EL (cell line): ENCODE data around the gene CLPSL1.
A peak's percentile ranks its signal among the peaks of the same experiment; 100 is the strongest.
"Not testable (repeated sequence)": the region's sequence is repeated elsewhere in the genome, so short reads cannot be mapped to it uniquely, and the experiment has no call there.

Experiments
- DNase-seq: peaks from one replicate; pipeline ENCODE4 v3.0.0-alpha.2; 2016

The CLPSL1 gene, protein sequence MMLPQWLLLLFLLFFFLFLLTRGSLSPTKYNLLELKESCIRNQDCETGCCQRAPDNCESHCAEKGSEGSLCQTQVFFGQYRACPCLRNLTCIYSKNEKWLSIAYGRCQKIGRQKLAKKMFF

DNA sequence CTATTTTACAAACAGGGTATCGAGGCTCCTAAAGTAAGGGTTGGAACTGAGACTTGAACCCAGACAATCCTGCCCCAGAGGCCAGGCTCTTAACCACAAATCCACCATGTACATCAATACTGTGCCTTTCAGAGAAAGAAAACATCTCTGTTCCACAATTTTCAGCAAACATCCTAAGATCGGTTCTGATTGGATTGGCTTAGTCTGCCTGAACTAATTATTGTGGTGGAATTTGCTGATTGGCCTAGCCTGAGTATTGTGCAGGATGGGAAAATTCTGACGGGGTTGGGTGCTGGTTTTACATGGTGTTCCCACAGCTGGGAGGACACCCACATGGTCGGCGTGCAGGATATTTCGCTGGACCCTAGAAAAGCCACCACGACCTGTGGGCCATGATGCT lies at the start of gene CLPSL1:
Gene CLPSL1, plus strand, starts transcription at position 301 of the 400 bp plus-strand sequence. Its CDS starts 92 bp downstream, at position 393.
- no peak for DNase-seq

DNA sequence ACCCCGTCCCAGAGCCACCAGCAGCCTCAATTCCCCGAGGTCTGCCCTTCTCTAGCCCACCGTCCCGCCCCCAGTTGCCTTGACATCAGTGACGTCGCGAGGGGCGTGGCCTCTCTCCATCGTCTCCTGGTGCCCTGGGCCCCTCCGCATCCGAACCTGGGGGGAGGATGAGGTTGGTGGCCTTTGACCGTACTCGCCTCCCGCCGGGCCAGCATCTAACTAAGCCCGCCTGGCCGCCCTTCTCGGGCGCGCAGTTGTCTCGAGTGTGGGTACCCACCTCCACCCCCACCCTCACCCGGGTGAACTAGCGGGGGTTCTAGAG lies 49.4 kb upstream of the CLPSL1 start:
- peak; percentile 85 for DNase-seq

DNA sequence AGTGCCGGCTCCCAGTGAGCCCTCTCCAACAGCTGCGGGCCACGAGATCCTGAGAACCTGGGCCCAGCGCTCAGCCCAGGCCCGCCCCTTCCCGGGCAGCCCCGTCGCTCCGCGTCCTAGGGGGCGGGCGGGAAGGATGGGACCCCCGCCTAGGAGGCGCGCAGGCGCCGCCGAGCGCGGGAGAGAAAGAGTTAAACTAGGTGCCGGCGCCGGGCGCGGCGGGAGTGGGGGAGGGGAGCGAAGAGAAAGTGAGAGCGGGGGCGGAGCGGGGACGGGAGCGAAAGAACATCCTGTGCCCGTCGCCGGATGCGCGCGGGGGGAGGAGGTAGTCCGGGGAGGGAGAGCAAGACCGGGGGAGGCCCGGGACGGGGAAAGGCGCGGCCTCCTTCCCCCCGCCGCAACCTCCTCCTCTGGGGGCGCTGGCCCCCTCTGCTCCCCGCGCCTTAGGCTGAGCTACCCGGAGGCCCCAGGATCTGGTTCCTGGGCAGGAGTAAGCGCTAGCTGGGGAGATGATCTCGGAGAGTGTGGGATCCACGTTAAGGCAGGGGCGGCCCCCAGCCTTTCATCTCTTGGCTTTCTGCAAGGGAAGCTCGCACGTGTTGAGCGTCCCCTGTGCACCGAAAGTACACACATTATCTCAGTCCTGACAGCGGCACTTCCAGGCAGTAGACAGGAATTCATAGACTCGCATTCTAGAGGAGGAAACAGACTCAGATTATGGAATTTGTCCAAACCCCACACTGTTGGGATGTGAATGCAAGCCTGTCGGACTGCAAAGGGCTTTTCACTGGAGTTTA lies 48.9 kb upstream of the CLPSL1 start:
- DNase-seq: peak; percentile 86

DNA sequence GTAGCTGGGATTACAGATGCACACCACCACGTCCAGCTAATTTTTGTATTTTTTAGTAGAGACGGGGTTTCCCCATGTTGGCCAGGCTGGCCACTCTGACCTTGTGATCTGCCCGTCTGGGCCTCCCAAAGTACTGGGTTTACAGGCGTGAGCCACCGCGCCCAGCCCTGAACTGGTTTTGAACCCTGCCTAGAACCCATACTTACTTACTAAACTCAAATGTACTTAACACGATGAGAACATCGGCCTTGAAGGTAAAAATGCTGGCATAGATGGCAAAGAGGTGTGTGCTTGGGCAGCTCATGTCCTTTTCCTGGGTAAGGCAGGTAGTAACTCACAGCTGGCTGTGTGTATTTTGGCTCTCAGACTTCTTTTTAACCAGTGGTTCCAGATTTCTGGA lies 47.2 kb upstream of the CLPSL1 start:
- no peak for DNase-seq

DNA sequence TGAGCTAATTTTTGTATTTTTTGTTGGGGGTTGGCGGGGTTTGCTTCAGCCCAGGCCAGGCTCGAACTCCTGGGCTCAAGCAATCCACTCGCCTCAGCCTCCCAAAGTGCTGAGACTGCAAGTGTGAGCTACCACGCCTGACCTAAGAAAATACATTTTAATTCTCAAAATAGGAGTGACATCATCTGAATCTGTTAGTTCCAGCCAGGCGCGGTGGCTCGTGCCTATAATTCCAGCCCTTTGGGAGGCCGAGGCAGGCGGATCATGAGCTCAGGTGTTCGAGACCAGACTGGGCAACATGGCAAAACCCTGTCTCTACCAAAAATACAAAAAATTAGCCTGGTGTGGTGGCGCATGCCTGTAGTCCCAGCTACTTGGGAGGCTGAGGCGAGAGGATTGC lies 46.5 kb upstream of the CLPSL1 start:
- not testable (repeated sequence) for DNase-seq

DNA sequence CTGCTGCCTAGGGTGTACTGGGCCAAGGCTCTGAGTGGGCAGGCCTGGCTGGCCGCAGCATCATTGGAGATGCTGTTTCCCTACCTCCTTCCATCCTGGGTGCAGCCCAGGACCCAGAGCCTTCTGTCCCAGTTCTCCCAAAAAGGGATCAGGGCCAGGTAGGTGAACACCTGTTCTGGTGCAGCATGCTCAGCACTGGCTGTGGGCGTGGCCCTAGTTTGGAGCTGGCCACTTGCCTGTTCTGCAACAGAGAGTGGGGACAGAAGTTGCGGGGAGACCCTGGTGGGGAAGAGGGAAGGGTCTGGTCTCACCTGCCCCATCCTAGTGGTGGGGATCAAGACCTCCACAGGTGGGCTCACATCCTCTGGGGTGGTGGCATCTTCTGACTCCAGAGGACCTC lies 45.4 kb upstream of the CLPSL1 start:
- no peak for DNase-seq

DNA sequence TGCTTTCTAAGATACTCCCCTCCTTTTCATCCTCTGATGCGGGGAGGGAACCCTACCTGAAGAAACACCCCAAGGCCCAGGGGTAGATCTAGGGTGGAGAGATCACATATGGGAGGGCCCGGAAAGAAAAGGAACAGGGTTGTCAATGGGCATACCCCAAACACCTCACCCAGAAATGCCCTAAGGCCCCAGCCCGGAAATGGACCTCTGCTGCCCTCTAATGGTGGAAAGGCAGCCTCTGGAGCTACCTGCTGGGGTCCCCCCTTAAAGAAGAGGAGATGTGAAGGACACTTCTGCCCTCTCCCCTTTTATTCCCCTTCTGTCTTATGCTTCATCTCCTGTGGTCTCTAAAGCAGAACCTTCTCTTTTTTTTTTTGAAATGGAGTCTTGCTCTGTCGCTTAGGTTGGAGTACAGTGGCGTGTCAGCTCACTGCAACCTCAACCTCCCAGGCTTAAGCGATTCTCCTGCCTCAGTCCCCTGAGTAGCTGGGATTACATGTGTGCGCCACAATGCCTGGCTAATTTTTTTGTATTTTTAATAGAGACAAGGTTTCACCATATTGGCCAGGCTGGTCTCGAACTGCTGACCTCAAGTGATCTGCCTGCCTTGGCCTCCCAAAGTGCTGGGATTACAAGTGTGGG lies 44.4 kb upstream of the CLPSL1 start:
- DNase-seq: peak; percentile 71

DNA sequence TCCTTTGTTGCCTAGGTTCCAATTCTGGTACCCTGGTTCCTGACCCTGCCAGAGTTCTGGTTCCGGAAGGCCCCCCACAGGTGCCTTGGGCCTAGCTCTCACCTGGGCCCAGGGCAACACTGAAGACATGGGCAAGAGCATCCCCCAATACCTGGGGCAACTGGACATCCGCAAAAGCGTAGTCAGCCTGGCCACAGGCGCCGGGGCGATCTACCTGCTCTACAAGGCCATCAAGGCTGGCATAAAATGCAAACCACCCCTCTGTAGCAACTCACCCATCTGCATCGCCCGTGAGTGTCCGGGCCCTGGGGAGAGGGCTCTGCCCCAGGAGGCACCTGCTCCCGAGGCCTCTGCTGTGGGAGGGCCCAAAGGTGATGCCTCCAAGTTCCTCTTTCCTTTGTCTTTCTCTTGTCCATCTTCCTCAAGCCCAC lies 43.8 kb upstream of the CLPSL1 start, which contains the start of gene ARMC12:
Gene ARMC12, plus strand, starts transcription at position 51 of the 431 bp plus-strand sequence. Its CDS starts 77 bp downstream, at position 128.
- no peak for DNase-seq

DNA sequence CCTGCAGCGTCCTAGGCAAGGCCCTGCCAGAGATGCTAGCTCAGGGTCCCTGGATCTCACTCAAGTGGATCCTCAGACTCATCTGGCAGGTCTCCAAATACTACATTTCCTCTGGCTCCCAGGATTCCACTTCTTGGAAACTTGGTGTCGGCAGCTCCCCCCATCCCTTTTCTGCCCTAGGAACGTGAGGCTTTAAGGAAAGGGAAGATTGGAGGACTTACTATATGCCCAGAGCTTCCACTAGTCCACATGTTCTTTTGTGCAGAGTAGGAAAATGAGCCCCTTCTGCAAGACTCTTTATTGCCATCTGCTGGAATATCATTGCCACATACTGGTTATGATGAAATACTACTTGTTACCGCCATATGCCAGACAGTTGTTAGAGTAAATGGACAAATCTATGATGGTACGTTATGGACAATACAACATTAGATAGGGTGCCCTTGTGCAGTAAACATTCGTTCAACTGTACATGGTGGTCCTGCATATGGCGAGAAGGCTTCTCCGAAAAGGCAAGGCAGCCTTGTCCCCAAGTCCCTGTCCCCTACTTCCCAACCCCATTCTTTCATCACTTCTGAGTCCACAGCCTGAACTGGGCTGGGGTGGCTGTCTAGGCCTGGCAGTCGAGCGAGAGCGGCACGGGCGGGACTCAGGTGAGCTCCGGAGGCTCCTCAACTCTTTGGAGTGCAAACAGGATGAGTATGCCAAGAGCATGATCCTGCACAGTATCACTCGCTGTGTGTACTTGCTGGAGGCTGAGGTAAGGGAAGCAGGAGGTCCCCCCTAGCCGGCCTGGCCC lies 43.2 kb upstream of the CLPSL1 start:
- peak; percentile 78 for DNase-seq

DNA sequence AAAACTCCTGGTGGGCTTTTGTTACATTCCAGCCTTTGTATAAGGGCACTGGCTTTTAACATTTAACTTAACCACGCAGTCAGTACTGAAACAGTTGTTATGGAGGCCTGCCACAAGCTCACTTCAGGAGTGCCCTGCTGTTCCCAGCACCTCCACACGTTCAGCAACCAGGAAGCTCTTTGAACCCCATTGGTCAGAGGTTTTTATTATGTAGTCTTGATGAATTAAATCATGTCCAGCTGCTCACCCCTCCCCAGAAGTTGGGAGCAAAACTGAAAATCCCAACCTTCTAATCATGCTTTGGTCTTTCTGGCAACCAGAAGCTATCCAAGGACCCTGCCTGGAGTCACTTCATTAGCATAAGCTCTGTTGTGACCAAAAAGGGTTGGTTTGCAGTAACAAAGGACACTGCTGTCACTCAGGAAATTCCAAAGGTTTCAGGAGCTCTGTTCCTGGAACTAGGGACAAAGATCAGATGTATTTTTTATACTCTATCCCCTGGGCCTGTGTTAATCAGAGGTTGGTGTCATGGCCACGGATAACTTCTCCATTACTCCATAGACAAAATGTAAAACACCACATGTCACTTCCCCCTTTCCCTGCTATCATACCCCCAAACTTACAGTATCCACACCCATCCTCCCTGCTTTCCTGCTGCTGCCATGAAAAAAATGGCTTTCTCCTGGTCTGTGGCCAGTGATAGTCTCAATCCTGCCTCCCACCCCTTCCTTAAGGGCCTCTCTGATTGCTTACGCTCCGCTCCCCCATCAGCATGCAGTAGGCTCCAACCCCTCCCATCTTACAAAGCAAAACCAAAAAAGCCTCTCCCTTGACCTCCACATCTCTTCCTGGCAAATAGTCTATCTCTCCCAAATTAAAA lies 40.9 kb upstream of the CLPSL1 start:
- DNase-seq: no peak

DNA sequence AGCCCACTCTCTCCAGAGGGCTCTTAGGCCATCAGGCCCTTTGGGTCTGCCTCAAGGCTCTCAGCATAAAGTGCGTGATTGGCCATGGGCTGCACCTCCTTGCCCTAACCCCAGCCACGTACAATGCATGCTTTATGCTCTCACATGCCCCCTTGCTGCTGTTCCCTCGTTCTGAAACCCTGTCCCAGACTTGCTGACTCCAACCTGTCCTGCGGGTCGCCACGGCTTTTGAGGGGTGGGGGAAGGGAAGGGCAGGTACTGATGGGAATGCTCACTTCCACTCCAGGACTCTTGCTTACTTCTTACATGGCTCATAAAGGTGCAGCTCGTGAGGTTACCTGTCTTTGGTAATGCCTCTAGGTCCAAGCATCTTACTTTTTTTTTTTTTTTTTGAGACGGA lies 38.0 kb upstream of the CLPSL1 start:
- DNase-seq: no peak

DNA sequence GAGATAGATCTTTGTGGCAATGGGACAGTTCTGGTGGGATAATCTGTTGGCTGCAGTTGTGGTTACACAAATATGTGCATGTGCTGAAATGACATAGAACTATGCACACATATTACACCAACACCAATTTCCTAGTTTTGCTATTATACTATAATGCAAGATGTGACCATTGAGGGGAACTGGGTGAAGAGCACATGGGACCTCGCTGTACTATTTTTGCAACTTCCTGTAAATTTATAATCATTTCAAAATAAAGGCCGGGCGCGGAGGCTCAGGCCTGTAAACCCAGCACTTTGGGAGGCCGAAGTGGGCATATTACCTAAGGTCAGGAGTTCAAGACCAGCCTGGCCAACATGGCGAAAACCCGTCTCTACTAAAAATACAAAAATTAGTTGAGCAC lies 35.3 kb upstream of the CLPSL1 start:
- DNase-seq: no peak

DNA sequence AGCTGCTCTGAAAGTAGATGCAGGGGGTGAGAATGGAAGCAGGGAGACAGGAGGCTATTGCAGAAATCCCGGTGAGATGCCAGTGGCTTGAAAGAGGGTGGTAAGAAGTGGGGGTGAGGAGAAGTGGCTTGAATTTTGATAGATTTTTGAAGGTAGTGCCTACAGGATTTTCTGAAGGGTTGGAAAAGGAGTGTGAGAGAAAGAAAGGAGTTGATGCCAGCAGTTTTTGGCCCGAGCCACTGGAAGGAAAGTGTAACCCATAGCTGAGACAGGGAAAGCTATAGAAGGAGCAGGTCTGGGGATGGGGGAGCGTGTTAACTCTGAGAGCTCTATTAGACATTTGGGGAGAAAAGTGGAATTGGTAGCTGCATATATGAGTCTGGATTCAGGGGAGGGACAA lies 34.3 kb upstream of the CLPSL1 start:
- no peak for DNase-seq

DNA sequence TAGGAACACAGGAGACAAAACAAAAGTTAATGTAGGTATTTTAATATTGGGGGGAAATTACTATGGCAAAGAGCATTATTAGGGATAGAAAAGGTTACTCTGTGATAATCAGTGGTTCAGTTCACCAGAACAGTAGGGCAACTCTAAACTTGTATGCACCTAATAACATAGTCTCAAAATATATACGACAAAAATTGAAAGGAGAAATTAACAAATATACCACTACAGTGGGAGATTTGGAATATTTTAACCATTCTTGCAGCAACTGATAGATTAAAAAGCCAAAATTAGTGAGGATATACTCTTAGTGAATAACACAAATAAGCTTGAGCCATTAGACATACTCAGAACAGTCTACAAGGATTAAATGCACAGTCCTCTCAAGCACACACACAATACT lies 32.9 kb upstream of the CLPSL1 start:
- no peak for DNase-seq

DNA sequence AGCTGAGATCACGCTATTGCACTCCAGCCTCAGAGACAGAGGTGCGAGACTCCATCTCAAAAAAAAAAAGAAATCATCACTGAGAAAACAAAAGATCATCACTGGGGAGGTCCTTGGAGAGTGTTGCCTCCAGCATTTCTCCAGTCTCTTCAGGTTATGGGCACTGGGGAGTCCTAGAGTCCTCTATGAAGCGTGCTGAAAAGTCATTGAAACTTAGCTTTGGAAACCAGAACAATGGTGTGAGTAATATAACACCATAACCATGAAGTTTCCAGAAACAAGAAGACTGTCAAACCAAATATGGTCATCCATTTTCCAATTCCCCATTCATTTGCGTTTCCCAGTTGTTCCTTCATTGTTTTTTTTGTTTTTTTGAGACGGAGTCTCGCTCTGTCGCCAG lies 30.3 kb upstream of the CLPSL1 start:
- no peak for DNase-seq

DNA sequence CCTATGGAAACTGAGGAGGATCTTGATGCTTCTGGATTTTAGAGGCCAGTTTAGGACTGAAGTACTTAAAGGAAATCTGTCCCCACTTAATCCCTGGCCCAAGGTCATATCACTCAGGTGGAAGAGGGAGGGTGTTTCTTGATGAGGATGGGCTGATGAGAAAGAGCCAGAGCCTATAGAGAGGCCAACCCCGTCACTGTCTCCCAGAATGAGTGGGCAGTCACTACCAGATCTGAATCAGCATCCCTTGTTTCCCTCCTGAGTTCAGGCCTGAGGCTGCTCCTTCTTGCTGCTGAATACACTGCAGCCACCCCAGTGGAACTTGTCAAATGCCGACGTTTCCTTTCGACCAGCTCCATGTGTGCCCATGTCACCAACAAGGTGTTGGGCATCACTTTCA lies 29.2 kb upstream of the CLPSL1 start:
- no peak for DNase-seq

DNA sequence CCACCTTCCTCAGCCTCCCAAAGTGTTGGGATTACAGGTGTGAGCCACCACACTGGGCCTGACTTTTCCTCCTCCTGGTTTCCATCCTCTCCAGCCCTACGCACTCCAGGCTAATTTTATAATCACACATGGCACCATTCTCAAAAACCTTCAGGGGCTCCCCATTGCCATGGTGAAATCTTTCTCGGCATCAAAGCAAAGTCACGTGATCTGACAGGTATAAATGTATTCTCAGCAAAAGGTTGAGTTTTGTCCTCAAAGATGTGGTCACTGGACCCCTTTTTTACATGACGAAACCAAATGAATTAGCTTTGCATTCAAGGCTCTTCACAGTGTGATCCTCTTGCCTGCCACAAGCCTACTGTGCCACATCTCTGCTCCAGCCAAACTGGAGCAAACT lies 28.5 kb upstream of the CLPSL1 start:
- no peak for DNase-seq

DNA sequence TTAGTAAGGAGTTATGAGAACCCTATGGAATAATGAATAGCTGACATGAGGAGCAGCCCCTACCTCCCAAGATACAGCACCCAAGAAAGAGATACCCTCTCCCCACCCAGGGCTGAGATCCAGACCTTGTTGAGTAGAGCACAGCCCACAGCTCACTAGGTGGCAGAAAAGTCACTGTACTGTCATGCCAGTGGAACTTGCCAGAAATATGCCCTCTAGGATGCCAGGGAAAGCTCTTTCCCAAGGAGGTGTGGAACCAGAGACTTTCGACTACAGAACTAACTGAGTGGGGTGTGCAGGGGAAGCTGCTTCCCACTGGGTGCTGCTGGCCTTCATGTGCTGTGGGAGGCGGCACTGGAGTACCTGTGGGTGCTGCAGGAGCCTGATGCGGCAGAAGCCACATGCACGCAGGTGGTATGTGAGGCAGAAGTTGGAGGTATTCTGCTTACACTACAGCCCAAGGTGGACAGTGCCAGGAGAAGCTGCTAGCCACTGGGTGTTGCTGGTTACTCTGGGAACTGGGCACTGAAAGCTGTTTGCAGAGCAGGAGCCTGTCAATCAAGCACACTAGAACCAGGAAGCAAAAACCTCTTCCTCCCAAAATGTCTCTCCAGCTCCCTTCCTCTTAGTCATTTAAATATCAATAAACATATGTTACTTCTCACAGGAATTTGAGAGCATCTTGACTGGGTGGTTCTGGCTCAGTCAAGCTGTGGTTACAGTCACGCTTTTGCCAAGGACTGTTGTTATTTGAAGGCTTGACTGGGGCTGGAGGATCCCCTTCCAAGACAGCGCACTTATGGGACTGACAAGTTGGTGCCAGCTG lies 26.2 kb upstream of the CLPSL1 start:
- peak; percentile 34 for DNase-seq

DNA sequence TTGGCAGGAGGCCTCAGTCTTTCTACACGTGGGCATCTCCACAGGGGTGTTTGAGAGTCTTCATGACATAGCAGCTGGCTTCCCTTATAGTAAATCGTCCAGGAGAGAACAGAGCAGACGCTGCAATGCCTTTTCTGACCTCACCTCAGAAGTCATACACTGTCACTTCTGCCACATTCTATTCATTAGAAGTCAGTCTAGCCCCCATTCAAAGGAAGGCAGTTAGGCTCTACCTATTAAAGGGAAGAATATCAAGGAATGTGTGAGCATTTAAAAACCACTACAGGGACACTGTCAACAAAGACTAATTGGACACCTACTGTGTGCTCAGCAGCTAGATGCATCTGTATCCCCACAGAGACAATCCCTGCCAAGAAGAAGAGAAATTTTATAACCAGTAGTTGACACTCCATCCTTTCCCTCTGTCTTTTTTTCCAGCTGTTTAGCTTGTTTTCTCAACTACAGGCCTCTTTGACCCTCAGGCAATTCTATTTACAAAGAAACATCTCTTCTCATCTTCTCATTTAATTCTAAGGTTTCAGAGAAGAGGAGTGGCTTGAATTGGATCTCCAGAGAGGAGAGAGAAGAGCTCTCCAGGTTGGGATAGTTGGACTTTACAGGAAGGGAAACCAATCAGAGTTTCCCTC lies 25.4 kb upstream of the CLPSL1 start:
- no peak for DNase-seq

DNA sequence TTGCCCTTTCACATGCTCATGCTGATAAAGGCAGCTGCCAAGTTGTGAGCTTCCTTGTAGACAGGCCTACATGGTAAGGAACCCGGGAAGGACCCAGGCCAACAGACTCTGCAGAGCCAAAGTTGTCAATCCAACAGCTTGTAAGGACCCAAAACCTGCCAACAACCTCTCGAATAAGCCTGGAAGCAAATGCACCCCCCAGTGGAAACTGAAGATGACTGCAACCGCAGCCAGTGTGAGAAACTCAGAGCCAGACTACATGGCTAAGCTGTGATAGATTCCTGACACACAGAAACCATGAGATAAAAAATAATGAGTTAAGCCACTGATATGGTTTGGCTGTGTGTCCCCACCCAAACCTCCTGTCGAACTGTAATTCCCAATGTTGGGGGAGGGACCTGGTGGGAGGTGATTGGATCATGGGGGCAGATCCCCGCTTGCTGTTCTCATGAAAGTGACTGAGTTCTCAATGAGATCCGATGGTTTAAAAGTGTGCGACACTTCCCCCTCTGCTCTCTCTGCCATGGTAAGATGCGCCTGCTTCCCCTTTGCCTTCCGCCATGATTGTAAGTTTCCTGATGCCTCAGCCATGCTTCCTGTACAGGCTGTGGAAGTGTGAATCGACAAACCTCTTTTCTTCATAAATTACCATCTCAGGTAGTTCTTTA lies 23.2 kb upstream of the CLPSL1 start:
- peak; percentile 31 for DNase-seq
